ENCODE results near the gene WBP2.
"Not testable (repeated sequence)": the region's sequence is repeated elsewhere in the genome, so short reads cannot be mapped to it uniquely, and the experiment has no call there.

Gene WBP2

DNA sequence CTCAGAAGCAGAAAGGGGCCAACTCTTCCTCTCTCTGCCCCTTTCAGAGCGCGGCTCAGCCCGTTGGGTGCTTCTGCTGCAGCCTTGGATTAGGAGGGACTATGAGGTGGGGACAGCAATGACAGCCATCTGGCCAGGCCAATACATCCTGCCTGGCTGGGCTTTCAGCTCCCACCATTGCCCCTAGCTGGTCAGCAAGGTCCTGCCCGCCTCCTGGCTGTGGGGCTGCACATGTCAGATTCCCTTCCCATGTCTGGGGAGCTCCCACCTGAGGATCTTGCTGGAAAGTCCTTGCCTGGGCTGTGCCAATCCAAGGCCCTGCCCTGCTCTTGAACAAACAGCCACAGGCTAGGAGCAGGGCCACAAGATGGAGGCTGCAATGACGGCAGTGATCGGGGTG, 33.3 kb upstream of the WBP2 start:
- no peak for DNase-seq (ENCODE audit: low spot score)

DNA sequence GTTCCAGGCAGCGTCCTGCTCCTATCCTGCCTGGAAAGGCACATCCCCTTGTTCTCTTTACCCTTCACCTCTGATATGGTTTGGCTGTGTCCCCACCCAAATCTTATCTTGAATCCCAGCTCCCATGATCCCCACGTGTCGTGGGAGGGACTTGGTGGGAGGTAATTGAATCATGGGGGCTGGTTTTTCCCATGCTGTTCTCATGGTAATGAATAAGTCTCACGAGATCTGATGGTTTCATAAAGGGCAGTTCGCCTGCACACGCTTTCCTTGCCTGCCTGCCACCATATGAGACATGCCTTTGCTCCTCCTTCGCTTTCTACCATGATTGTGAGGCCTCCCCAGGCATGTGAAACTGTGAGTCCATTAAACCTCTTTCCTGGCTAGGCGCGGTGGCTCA, 30.7 kb upstream of the WBP2 start:
- DNase-seq (ENCODE audit: low spot score), result not testable (repeated sequence)

DNA sequence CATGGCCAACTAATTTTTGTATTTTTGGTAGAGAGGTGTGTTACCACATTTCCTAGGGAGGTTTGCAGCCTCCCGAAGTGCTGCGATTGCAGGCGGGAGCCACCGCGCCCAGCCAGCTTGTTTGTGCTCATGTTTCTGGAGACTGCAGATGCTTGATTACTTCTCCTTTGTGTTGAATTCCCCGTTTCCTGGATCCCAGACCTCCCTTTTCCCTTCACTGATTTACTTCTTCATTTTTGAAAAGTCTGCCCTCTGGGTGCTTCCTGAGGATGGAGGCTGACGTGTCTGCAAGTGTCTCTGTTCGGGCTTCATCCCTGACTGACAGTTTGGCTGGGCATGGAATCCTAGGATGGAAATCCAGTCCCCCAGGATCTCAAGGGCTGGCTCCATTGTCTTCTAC, 30.3 kb upstream of the WBP2 start:
- DNase-seq (ENCODE audit: low spot score), result no peak

DNA sequence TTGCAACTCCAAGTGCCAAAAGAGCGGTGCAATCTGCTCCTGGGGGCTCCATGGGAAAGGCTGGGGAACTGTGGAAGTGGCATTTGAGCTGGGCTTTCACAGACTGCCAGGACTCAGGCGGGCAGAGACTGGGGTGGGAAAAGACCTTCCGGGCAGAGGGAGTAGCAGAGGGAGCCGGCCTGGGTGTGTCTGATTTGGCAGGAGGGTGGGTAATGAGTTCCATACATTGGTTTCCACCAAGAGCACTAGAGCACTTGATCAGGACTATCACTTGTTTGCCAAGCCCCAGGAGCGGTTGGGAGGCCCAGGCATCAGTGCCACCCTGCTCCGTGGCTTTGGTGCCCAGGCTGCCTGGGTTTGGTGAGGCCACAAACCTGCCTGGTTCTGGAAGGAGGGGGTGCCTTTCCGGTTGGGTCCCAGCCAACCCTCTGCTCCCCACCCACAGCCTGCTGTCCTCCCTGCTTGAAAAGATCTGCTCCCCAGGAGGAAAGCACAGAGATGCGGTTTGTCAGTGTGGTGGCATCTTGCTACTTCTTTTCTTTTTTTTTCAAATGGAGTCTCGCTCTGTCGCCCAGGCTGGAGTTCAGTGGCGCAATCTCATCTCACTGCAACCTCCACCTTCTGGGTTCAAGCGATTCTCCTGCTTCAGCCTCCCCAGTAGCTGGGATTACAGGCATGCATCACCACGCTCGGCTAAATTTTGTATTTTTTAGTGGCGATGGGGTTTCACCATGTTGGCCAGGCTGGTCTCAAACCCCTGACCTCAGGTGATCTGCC, 26.7 kb upstream of the WBP2 start:
- no peak for DNase-seq (ENCODE audit: low spot score)

DNA sequence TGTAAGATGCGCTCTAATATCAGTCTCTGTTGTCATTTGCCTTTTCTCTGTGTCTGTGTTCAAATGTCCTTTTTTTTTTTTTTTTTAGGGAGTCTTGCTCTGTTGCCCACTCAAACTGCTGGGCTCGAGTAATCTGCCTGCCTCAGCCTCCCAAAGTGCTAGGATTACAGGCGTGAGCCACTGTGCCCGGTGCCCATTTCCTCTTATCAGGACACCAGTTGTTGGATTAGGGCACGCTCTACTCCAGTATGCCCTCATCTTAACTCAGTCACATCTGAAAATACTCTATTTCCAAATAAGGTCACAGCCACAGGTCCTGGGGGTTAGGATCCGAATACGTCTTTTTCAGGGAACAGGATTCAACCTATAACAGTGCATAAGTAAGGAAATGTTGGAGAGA, 25.1 kb upstream of the WBP2 start:
- DNase-seq (ENCODE audit: low spot score), result no peak

DNA sequence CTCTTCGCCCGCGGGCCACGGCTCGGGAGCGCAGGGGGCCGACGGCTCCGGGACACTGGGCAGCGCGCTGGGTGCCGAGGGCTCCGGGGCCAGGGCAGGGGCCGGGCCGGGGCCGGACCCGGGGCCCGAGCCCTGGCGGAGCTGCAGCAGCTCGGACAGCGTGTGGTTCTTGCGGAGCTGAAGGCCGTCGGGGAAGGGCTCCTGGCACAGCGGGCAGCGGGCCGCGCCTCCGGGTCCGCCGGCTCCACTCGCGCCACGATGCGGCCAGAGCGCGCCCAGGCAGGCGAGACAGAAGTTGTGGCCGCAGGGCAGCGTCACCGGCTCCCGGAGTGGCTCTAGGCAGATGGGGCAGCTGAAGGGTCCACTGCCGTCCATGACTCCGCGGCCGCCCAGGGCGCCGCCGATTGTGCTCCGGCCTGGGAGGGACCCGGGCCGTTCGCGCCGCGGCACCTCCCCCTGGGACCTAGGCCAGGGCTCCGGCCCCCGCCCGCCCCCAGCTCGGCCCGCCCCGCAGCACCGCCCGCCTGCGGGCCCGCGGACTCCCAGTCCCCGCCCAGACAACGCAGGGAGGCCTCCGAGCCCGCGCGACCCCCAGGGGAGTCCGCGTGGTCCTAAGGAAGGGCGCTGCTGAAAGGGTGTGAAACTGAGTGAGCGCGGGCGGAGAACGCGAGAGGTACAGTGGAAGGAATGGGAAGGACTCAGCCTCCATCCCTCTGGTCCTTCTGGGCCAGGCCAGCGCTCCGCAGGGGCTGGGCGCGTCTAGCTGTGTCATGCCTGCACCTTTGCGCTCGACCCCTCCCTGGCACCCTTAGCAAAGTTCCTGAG, 23.3 kb upstream of the WBP2 start, which contains the start of gene TRIM47:
TSS of gene TRIM47 (minus strand) at position 408 of the 825 bp plus-strand sequence. CDS start at position 375, 33 bp downstream.
- DNase-seq (ENCODE audit: low spot score), result peak; percentile 53

DNA sequence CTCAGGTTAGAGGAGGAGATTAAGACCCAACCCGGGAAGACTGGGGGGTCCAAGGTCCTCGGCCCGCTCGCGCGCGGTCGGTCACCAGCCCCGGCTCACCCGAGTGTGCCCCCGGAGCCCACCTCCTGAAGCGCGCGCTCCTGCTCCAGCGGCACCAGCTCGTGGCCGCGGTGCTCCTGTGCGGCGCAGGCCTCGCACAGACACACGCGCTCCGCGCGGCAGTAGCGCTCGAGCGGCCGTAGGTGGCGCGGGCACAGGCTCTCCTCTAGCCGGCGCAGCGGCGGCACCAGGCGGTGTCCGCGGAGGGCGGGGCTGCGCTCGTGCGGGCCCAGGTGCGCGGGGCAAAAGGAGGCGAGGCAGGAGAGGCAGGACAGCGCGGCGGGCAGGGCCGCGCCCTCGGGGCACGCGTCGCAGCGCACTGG, 22.6 kb upstream of the WBP2 start:
- DNase-seq (ENCODE audit: low spot score), result peak; percentile 52

DNA sequence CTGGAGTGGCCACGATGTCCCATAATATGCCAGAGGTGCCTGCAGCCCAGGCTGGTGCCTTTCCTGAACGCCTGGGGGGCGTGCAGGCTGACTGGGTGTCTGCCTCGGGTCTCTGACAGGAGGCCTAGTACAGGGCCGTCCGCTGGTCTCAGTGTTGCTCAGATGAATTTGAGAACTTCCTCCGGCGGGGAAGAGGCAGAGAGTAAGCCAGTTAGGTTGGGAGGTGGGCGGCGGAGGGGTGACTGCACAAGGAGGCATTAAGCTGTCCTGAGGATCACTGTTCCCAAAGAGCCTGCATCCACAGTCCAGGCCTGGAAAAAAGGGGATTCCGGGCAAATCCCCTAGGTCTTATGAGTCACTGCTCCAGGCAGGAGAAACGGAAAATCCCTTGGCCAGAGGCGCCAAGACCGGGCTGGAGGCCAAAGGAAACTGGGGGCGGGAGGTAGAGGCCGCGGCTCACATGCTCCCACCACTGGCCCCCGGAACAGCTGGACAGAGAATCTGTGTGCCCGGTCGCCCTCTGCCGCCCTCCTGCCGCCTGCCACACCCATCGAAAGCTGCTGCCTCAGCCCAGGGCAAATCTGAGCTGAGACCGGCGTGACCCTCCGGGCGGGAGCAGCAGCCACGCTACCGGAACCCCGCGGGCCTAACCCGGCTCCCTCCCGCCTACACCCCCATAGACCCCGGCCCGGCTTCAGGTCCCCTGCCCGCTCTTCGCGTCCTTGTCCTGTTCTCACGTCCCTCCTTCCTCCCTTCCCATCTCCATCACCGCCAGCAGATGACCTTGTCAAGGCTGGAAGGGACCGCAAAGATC, 22.0 kb upstream of the WBP2 start:
- DNase-seq (ENCODE audit: low spot score), result peak; percentile 87

DNA sequence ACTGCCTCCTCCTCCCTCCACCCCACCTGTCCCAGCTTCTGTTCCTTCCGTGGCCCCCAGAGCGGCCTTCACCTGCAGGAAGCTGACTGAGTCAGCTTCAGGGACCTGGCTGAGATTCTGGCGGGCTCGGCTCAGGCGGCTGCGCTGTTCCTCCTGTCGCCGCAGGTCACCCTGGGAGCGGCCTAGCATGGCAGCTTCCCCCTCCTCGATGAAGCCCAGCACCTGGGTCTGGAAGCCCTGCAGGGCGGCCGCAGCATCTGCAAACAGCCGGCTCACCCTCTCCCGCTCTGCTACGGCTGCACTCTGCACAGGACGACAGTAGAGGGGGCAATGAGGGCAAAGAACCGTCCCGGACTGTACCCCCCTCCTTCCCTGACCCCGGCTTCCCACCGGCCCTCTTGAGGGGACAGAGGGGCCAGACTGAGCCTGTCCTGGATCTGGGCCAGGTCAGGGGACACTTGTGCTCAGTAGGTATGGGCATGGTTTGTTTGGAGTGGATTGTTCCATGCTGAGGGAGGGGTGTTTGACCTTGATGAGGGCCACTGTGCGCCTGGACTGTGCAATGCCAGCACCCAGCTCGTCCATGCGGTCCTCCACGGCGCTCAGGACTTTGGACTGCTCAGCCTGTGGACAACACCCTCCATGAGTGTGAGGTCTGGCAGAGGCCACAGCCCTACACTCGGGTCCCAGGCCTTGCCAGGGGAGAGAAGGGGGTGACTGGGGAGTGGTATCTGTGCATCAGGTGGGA, 21.2 kb upstream of the WBP2 start:
- no peak for DNase-seq (ENCODE audit: low spot score)

DNA sequence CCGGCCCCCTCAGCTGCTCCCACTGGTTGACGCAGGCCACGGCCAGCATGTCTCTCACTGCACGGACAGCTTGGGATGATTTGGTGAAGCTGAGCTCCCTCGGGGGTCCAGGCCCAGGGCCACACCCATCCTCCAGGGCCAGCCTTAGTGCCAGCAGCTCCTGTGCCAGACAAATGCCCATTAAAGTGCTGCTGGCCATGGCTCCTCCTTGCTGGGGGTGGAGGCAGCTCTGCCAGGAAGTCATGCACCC, 20.7 kb upstream of the WBP2 start:
- DNase-seq (ENCODE audit: low spot score), result peak; percentile 46

DNA sequence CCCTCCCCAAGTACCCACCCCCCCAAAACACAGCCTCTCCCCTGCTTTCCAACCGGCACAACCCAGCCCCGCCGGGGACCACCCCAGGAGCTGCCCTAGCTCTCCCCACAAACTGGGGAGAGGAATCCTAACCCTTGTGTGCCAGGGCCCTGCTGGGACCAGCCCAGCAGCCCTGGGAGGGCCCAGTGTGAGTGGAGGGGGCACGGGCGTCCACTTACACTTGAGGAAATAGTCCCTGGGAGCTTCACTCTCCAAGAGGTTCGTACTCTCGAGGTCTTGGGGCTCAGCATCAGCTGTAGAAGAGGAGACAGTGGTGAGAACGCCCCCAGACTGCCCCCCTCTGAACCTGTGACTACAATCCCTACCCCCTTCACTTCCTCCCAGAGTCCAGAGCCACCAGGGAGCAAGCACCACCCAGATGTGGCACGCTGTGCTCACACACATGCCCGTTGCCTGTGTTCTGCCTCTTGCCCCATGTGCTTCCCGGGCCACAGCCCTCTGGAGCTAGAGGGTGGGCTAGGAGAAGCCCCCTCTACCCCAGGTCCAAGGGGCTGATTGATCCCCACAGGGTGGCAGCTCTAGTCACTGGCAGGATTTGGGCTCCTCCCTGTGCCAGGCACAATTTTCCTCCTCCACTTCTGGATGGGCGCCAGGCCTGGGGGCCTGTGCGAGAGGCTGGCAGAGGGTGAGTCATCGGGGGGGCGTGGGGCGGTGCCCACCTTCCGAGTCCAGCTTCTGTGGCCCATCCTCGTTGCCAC, 20.2 kb upstream of the WBP2 start:
- peak; percentile 62 for DNase-seq (ENCODE audit: low spot score)

DNA sequence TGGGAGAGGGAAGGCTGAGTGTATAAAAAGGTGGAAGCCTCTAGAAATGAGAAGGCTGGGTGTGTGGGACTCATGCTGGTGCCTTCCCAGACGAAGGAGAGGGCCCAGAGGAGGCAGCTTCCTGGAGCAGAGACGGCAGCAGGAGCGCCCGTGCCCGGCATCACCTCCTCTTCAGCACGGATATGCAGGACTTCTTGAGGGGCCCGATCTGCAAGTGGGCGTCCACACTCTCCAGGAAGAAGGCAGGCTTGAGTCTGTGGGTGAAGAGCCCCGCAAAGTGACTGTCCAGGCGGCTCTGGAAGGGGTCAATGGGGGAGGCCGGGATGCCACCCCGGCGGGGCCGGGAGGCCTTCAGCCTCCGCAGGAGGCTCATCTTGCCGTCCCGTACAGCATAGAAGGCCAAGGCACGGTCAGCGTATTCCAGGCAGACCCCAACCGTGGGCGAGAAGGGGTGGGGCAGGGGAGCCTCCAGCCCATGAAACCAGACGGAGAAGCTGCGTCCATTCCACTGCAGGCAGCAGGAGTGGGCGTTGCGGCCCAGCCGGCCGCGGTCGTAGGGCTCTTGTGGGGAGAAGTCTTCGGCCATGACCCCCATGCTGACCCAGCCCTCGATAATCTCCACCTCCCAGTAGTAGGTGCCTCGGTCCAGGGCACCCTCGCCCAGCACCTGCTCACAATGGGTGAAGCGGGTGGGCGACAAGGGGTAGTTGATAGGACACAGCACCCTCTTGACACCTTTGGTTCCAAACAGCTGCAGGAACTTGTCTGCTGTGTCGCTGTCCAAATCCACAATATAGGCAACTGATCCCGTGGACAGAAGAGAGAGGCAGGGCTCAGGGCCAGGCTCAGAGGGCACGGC, 19.4 kb upstream of the WBP2 start:
- no peak for DNase-seq (ENCODE audit: low spot score)

DNA sequence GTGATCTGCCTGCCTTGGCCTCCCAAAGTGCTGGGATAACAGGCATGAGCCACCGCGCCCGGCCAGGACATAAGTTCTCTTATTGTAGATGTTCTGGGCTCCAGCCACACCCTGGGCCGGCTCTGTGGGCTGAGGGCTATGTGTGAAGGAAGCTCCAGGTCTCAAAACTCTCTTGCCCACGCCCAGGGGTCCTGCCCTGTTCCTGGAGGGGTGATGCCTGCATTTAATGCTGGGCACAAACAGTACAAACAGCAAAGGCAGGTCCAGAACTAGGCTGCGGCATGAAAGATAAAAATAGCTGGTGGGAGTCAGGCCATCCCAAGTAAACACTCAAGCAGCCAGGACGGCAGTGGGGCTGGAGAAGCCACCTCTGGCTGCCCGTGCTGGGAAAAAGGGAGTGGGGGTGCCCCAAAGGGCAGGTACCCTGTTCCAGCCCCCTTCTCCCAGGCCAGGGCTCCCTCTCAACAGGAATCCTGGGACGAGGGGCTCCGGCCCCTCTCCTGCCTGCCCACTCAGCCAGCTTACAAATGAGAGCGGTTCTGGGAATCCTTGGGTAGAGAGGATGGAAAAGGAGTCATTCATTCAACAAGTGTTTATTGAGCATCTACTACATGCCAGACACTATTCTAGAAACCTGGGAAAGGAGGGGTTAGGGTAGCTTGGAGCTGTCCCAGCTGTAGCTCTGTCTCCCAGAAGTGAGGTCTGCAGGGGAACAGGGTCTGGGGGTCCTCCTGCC, 18.6 kb upstream of the WBP2 start:
- DNase-seq (ENCODE audit: low spot score), result no peak

DNA sequence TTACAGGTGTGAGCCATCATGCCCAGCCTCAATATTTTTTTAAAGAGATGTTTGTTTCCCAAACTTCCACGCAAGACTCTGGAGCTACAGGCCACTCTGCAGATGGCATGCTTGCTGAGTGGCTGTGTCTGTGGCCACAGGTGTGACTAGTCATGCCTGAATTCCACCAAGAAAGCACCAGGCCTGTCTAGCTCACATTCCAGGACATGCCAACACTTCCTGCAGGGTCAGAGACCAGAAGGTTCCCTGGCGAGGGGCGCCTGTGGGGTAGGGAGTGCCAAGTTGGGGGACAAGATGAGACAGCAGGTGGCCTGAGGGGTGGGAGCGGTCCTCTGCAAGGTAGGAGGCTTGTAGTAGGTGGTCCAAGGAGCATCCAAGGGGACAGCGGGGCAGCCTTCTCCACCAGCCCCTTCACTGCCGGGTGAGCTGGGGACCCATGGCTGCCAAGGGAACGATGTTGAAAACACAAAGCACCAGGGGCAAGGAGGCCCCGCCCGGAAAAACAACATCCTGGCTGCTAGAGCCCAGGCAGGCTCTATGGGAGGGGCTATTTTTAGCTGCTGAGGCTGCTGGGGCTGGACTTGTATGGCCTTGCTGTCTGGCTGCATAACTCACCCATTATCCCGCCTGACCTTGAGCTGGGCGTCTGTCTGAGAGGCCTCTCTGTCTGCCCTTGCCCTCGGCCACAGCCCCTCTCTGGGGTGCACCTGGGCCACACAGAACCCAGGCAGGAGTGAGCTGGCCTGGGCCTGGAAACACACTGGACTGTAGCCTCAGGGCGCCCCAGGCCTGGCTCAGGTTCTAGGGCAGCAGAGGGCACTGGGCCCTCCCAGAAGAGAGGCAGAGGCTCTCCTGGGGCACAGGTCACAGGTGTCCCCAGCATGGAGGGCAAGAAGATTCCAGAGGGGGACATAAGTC, 17.6 kb upstream of the WBP2 start:
- peak; percentile 73 for DNase-seq (ENCODE audit: low spot score)

DNA sequence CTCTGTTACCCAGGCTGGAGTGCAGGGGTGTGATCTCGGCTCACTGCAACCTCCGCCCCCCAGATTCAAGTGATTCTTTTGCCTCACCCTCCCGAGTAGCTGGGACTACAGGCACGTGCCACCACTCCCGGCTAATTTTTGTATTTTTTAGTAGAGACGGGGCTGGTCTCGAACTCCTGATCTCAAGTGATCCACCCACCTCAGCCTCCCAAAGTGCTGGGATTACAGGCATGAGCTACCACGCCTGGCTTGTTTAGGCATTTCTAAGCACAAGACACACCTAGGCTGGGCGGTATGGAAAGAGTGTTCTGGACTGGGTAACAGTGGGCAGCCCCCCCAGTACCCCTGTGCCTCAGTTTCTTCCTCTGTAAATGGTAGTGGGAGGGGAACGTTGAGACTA, 15.1 kb upstream of the WBP2 start:
- DNase-seq (ENCODE audit: low spot score), result not testable (repeated sequence)

DNA sequence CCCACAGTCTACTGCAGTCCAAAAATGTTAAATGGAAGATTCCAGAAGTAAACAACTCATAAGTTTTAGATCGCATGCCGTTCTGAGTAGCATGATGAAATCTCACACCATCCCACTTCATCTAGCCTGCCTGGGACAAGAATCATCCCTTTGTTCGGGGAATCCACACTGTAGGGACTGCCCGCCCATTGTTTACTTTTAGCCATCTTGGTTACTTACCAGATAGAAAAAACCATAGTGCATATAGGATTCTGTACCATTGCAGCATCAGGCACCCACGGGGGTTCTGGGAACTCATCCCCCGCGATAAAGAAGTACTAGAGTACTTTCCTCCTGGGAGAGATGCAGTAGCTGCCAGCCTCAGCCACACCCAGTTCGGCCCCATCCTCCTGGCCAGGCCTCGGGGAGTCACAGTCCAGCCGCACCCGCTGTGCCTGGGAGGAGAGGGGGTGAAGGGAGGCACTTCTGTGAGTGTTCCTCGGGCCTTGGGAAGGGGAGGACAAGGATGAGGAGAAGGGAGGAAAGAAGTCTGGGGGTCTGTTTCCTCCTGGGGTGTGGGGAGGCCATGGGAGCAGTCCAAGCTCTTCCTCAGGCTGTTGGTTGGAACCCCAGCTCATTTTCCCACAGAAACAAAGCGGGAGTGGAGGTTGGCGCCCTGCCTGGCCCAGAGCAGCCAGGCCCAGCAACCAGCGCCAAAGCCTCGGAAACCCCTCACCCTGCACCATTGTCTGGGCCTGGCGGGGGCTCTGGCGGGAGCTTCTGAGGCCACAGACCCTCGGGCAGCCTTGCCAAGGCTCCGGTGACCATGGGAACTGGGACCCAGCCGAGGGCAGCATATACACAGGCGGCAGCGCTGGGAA, 14.4 kb upstream of the WBP2 start:
- peak; percentile 94 for DNase-seq (ENCODE audit: low spot score)

DNA sequence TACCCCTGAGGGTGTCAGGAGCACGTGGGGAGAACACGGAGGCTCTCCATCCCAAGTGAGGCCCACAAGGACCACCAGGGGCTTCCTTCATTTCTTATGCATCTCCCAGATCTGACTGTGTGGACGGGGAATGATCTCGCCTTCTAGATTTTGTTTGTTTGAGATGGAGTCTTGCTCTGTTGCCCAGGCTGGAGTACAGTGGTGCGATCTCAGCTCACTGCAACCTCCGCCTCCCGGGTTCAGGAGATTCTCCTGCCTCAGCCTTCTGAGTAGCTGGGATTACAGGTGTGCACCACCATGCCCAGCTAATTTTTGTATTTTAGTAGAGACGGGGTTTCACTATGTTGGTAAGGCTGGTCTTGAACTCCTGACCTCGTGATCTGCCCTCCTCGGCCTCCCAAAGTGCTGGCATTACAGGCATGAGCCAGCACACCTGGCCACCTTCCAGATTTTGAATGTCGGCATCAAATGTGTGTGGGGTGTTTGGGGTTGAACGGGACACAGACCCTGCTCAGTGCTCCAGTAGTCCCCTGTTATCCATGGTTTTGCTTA, 13.7 kb upstream of the WBP2 start:
- not testable (repeated sequence) for DNase-seq (ENCODE audit: low spot score)

Data from pons (tissue), 1 donor.